Measurements from ENCODE around the gene CPT2.

The CPT2 gene

DNA sequence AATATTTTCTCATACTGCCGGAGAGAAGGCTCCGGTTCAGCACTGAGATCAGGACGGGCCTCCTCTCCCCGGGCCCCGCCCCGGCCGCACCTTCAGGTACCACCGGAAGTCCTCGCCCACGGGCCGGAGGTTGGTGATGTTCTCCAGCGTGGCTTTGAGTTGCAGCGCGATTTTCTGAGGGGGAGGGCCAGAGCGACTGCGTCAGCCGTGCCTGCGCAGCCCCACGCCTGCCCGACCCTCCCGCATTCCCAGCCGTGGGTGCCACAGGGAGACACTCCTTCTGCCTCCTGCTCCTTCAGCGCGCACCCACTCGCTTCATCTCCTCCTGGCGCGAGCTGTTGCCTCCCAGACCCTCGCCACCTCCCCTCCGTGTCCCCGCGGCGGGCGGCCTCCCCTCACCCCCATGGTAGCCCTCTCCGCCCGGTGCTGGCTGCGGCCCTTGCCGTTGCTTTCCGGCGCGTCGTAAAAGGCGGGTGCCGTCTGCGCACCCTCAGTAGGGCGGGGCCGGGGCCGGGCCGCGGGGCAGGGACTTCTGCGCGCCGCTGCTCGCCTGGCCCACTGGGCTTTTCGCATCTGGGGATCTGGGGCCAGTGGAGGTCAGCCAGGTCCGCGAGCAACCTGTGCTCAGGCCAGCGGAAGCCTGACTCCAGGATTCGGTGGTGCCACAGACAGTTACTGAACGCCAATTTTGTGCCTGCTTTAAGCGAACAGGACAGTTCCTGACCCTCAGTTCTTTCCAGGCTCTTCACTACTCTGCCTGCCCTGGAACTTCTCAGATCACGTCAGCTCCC, 23.7 kb downstream of the CPT2 start, which contains the start of gene CZIB:
TSS of gene CZIB (minus strand) at position 464 of the 791 bp plus-strand sequence. CDS start at position 405, 59 bp downstream.
- DNase-seq, result peak; percentile 95

DNA sequence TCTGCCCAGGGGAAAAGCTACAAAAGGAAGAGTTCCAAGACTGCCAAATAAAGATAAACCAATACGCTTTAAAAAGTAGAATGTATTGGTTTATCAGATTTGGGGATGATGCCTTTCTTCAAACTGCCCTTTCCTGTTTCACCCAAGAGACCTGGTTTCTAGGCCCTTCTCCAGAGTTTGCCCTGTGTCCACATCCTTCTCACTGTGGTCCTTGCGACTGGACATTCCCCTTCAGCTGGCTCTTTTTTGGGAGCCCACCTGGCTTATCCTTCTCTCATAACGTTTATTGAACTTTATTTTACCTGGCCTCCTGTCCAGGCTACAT, 24.3 kb downstream of the CPT2 start:
- no peak for DNase-seq

DNA sequence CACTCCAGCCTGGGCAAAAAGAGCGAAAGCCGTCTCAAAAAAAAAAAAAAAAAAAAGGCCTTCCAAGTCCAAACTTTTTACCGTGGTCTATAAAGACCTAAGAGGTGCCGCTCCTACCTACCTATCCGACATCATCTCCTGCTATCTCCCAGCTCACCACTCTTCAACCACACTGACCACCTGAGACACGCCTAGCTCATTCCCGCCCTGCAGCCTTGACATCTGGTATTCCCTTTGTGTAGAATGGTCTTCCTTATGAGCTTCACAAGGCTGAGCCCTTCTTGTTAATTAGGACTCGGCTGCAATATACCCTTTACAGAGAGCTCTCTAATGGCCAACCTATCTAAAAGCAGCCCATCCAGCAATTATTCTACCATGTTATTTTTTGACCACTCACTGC, 41.0 kb downstream of the CPT2 start:
- no peak for DNase-seq

DNA sequence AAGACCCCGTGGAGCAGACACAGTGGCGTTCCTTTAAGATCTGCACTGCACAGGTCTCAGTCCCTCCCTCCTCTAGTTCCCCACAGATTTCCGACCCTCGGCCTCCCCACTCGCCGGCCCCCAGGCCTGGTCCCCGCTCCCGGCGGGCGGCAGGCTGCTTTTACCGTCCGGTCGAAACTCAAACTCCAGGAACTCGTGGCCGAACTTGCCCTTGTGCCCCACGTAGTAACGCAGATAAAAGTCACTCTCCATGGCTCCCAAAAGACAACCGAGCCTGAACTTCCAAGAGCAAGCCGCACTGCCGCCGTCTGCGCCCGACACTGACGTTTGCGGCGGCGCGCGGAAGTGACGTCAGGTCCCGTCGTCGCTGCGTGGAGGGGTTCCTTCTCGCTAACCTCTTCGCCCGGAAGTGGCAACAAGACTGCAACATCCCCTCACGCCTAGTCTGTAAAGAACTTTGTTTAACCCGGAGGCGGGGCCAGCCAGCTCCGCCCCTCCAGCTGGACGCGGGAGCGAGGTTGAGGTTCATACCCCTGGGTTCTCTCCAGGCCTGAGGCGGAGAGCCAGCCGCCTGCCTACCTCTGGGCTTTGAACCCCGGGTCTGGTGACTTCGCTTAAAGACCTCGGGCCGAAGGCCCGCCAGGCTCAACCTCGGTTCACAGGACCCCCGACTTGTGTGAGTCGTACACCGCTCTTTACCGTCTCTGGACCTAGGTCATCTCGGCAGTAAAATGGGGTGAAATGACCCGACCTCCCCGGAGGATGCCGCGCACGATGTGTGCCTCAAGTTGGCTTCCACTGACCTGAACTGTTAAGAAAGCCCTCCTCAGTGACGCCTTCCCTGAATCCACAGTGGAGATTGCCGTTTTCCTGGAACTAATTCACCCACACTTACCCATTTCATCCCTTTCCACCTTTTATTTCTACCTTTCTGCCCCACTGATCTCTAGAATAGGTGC, 41.9 kb downstream of the CPT2 start, which contains the start of gene MAGOH:
TSS of gene MAGOH (minus strand) at position 322 of the 959 bp plus-strand sequence. CDS start at position 252, 70 bp downstream.
- DNase-seq, result peak; percentile 98

DNA sequence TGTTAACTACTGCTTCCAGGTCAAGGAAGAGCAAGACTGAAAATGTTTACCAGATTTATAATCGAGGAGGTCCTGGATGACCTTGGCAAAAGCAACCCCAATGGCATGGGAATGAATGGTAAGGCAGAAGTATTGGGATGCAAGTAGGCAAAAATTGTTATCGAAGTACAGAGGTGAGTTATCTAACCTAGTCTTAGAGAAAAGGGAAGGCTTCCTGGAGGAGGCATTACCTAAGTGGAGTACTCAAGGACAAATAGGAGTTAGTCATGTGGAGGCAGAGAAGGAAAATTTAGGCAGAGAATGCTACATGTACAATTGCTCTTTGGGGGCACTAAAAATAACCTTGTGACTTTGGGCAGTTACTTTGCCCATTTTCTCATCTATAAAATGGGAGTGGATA, 45.2 kb downstream of the CPT2 start:
- DNase-seq, result no peak

DNA sequence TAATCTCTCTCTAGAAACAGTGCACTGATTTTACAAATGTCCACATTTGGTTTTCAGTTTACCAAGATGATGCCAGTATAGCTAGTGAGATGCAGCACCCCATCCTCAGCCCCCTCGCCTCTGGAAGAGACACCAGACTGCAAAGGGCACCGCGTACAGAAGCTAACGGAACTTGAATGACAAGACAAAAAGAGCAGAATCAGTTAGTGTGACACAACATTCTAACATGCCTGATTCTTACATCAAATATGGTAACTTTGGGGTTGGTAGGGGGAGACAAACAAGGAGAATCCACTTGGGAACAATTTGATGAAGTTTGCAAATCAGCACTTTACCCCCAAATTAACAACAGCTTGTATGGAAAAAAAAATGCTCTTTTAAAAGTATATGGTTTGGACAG, 45.8 kb downstream of the CPT2 start:
- DNase-seq, result no peak

DNA sequence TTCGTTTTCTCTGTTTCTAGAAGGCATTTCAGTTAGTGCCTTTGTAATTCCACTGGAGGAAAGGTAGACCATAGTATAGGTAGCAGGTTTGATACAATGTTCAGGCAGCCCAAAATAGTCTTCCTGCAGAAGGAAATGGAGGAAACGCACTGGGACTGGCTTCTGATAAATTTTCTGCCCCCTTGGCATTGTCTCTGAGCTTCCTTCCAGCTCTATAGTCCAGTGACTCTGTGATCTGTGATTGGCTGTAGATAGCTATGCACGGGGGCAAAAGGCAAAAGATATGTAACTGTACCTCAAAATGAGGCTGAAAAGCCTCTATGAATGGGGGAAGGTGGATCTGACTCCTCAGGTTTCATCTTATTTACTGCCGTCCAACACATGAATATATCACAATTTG, 47.5 kb downstream of the CPT2 start:
- DNase-seq, result no peak

DNA sequence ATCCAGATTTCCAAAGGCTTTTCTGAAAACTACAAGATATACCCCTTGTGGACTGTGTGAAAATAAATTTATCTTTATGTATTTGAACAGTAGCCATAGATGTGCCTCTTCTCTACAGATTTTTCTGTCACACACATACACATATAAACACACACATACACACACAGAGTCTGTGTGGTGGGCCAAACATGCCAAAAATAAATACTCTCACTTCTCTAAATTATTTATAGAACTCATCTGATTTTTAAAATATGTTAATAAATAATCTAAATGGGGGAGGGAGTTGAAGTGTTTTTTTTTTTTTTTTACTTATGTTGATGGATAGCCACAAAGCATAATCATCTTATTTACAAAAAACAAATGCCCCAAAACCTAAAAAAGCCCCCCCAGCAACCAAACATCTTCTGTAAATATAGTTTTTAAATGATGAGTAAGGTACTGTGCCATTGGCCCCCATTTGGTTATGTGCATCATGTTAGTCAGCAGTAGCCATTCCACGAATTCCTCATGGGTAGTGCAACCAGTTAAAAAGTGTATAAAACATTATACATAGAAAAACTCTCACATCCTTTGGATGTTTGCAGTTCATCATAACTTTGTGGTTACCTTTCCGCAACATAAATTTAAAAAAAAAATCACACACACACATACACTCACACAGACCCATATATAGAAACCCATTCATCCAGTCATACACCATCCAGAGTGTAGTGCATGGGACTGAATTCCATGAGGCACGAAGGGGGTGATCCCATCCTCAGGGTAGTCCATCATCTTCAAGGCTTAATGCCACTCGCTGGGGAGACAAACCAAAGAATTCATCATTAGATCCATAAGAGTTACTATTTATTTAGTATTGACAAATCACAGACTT, 49.9 kb downstream of the CPT2 start:
- DNase-seq, result no peak

DNA sequence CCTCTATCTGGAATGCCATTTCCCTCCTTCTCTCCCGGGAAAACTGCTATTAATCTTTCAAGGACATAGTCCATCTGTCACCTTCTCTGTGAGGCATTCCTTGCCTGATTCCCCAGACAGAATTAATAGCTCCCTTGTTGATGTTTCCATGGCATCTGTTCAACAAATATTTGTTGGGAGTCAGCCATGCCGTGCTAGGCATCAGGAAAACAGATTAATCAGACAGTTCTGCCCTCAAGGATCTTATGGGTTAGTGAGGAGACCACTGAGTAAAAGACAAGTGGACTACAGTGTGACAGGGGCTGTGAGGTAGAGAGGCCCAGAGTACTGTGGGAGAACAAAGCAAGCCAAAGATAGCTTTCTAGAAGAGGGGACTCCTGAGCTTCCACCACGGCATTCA, 53.1 kb downstream of the CPT2 start:
- DNase-seq, result no peak

DNA sequence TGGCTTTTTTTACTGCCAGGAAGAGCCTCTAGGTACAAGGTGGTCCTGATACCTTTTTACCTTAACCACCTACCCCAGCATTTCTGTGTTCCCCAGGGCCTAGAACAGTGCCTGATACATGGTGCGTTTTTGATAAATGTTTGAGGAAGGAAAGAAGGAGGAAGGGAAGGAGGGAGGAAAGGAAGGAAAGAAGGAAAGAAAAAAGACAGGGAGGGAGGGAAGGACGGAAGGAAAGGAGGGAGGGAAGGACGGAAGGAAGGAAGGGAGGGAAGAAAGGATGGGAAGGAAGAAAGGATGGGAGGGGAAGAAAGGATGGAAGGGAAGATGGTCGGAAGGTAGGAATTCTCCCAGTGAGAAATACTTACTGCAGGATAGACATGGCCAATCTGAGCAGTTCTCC, 53.7 kb downstream of the CPT2 start:
- no peak for DNase-seq

DNA sequence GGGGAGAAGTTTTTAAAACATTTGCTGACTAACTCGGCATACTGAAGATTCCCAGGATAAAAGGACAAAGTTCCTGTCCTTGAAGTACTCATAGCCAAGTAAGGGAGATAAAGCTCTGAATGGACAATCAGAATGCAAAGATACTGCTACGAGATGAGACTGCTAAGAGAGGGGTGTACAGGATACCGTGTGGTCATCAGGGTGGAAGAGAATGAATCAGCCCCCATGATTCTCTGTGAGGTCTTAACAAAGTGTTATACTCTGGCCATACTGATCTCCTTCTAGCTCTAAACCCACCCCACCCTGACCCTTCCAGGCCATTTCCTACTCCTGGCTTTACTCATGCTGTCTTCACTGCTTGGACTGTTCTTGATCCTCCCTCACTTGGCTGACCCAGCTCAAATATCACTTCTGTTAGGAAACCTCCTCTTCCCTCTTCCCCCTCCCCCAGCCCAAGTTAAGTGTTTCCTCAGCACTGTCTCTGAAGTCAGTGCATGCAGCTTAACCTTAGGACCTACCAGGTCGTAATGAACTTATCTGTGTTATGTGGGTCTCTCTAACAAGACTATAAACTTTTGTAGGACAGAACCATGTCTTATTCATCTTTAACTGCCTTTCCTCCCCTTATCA, 57.5 kb downstream of the CPT2 start:
- no peak for DNase-seq

DNA sequence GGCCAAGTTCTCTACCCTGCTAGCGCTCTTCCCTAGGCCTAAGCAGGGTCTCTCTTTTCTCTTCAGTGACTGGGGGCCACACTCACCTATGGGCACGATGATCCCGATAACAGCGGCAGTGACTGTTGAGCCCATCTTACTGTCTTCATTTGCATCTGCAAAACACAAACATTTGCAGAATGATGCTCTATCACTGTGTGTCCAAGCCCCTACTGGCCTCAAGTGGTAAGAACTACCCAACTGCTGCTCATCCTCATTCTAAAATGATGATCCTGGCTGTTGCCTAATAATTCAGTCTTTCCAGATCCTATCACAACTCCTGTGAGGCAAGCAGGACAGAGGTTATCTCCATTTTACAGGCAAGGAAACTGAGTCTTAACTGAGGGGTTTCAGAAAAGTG, 58.4 kb downstream of the CPT2 start:
- DNase-seq, result no peak

DNA sequence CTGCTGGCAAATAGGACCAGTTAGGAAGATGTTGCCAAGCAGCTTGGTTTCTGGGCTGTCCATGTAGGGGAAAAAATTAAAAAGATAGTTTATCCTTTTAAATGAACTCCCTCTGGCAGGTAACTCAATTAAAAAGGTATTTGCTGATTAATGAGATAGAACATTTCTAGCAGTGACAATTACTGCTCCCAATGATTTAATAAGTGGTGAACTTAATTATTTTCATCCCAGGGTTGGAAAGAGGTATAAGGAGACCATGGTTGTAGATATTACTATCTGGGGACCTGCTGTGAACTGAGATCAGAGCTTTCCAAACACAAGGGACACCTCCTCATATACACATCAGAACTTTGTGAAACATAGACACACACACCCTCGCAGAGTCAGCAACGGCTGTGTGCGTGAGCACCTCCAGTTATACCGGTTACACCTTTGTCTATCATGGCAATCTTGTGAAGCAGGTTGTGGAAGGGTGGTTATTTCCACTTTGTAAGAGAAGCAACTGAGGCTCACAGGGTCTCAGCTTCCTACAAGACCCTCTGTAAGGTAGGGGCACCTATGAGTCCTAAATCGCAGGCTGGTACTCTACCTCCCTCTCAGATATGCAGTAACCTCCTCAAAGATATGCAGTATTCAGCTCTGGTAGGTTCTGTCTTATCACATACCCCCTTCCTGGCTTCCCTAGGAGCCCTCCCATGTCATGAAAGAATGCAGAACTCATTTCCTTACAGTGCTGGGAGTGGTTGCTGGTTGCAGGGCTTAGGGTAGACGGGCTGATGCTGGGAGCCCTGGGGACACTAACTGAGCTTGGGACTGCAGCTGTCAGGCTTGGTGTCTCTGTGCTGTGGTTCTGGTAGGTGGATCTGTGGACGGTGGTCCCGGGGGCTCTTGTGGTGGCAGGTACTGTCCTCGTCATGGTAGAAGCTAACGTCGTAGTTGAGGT, 60.2 kb downstream of the CPT2 start:
- no peak for DNase-seq

DNA sequence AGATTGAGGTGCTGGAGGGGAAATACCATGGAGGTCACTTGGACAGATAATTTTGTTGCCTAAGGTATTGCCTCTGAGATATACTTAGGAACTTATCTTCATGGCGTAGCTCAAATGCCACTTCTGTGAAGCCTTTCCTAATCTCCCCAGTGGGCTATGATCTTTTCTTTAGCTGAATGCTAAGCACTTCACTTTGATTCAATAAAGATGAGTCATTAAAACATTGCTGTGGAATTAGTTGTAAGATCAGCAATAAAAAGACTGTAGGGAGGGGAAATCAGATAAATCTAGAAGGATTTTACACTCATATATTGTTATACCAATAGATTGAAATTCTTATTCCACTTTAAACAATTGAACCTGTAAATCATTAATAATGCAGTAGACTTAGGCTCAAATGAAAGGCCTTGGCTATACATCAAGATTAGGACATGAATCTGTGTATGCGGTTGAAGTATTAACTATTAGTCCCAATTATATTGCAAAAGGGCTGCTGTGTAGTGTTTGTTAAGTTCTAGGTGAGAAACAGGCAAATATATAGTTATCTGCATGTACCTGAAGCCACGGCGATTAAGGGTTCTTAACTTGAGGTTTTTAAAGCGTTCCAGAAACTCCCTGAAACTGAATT, 60.9 kb downstream of the CPT2 start:
- DNase-seq, result no peak

DNA sequence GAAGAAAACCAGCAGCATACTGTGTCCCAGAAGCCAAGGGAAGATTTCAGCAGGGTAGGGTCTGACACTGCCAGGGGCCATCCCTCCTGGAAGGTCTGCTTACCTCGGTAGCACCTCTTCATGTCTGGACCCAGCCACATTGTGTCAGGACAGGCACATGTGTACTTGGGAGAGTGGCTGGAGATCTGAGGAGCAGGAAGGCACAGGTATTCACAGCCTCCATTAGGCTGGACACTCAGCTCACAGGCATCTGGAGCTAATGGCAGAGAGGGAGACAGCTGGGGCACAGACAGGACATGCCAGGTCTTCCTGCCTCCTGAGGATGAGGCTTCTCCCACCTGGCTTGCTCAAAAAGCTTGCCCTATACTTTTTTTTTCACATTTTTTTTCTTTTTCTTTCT, 61.6 kb downstream of the CPT2 start:
- DNase-seq, result no peak

DNA sequence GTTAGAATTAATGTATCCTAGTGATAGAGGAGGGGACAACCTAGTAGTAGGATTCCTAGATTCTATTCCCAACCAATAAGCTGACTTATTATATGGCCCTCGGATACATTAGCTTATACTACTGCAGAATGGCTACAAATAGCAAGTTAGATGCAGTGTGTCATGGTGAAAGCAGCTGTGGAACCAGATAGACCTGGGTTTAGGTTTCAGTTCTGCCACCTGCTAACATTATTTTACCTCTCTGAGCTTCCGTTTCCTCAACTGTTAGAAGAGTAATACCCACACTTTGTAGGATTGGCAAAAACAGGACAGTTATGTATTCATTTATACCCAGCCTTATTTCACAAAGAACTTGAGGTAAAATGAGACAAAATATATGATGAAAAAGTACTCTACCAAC, 63.3 kb downstream of the CPT2 start:
- DNase-seq, result no peak

DNA sequence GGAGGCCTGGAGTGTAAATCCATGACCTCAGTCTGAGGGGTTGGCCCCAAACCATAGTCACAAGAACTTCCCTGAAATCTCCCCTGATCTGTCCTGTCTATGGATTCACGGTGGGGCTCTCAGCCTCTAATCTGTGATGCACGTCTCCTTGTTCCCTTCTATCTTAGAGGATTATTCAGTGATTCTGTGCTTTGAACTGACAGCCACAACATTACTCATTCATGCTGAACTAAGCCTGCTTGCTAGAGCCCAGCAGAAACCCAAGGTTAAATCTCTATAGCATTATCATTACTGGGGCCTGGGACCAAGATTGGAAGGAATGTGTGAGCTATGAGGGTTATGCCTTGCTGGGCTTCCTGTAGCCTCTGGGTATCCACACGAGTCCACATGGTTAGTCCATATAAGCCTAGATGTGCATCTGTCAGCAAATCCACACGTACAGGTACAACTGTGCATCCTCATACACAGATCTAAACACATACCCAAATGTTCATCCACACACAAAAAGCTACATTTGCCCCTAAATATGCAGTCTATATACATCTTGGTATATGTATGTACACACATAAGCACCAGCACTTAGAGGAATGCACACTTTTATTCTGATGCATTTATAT, 64.1 kb downstream of the CPT2 start:
- no peak for DNase-seq

DNA sequence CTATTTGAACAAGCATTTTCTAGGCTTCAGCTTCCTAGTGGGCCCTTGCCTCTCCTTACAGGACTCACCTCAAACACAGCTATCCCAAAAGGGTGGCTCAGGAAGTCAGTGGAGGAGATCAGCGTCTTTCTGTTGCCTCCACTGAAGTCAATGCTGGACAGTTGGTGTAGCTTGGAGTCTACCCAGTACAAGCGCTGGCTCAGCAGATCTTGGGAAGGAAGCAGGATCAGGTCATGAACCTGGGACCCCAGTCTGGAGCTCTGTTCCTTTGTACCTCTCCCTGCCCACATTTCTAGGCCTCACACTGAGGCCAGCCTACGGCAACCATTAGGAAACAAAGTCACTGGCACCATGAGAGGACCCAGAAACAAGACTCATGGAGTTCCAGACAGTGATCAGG, 65.4 kb downstream of the CPT2 start:
- DNase-seq, result no peak
